Prostate gland (tissue), 2 donors: ENCODE measurements around the gene SLC2A5.

ENCODE experiments used
- CTCF ChIP-seq, 4 experiments: fragments of 200-600 bp in 2 of 4; fragments of 450-650 bp in 2 of 4; sonication (generic) in 2 of 4; IDR thresholded peaks; 1 replicate in 3 of 4; 2 replicates in 1 of 4; pipeline ENCODE4 v1.5.1; 2016 to 2019; ENCODE audit warnings: antibody characterized with exemption in 4 of 4, mild to moderate bottlenecking in 2 of 4, moderate library complexity in 2 of 4
- POLR2AphosphoS5 ChIP-seq: sonication (generic); formaldehyde crosslinking; IDR thresholded peaks from one replicate; pipeline ENCODE4 v1.6.1; 2017; ENCODE audit warnings: antibody characterized with exemption

- TF ChIP-seq CTCF (IDR thresholded peaks at IDR 0.05), result no peak
- no peak for TF ChIP-seq POLR2AphosphoS5
These were observed 82.6 kb downstream of the SLC2A5 start for GRCh38 chr1:8986814-8987190.
